Epithelial cell of esophagus (primary cell): ENCODE measurements around the gene TPD52L1.

Source experiments
- DNase-seq: peaks from one replicate; pipeline ENCODE4 v3.0.0; 2010; ENCODE audit warnings: low read depth
- H3K4me3 ChIP-seq: 2 replicates; pipeline ENCODE4 v1.5.1; 2011; ENCODE audit warnings: mild to moderate bottlenecking, low read length, control low read depth
- TF ChIP-seq, protein P1 (sequence below): IDR thresholded peaks from 2 replicates; pipeline ENCODE4 v1.5.1; 2011; ENCODE audit warnings: low read depth, mild to moderate bottlenecking, low read length, control low read depth, inconsistent platforms; ENCODE audit not compliant: insufficient read depth; ENCODE audit errors: missing control alignments

The TPD52L1 gene

DNA sequence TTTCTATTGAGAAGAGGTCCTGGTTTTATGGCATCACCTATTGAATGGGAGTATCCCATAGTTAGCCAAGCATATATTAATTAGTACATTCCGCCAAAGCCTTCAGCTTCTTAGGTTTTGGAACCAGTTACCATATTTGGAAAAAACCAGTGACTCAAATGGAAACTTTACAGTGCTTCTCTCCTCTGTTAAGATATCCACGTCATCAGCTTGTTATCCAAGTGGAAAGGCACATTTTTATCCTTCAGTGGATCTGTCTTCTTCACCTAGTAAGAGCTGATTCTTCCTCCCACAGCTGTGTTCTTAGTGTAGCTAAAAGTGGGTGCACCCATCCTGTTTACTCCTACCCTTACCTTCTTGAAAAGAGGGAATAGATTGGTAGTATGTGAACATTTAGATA lies 34.5 kb downstream of the TPD52L1 start:
- TF ChIP-seq, protein P1, sequence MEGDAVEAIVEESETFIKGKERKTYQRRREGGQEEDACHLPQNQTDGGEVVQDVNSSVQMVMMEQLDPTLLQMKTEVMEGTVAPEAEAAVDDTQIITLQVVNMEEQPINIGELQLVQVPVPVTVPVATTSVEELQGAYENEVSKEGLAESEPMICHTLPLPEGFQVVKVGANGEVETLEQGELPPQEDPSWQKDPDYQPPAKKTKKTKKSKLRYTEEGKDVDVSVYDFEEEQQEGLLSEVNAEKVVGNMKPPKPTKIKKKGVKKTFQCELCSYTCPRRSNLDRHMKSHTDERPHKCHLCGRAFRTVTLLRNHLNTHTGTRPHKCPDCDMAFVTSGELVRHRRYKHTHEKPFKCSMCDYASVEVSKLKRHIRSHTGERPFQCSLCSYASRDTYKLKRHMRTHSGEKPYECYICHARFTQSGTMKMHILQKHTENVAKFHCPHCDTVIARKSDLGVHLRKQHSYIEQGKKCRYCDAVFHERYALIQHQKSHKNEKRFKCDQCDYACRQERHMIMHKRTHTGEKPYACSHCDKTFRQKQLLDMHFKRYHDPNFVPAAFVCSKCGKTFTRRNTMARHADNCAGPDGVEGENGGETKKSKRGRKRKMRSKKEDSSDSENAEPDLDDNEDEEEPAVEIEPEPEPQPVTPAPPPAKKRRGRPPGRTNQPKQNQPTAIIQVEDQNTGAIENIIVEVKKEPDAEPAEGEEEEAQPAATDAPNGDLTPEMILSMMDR = no peak
- no peak for DNase-seq
- no peak overlapping the region for H3K4me3 ChIP-seq

DNA sequence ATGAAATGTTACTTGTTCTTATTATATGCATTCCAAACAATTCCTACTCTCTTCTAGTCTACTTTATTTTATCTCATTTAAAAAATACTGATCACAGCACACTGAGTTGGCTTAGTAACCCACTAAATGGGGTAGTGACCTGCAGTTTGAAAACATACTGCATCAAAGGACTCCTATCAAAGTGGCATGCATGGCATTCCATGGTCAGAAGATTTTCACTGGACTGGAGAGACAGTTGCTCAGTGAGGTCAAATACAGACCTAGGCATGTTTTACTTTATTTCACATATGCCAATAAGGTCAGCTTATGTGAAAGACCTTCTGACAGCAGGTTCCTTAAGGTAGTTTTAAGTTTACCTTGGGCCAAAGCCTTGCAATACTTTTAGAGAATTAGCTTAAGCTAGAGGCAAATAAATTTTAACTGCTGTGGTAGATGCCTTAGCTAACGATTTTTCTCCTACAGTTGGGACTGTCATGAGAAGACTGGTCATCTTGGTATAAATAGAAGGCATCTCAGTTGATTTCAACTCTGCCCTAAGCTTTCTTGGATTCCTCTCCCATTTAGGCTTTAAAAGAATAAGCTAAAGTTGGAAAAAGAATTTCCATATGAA lies 35.1 kb downstream of the TPD52L1 start:
- no peak for DNase-seq
- TF ChIP-seq, protein P1 = no peak
- no peak overlapping the region for H3K4me3 ChIP-seq

DNA sequence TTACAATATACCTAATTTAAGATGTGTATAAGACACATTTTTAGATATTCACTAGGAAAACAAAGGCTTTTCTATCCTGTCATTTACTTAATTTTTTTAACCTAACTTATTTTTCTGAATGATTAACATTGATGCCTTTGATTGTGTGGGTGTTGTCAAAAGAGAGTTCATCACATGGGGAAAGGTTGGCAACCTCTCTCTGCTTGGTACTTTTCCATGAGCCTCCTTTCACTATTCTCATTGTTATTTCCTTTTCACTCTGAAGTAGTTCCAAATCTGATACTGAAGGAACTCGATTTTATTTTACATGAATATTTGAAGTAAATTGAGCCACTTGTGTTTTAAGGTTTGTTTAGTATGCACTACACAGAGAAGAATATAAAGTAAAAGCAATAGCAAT lies 35.9 kb downstream of the TPD52L1 start:
- no peak for DNase-seq
- TF ChIP-seq, protein P1 = no peak
- no peak overlapping the region for H3K4me3 ChIP-seq

DNA sequence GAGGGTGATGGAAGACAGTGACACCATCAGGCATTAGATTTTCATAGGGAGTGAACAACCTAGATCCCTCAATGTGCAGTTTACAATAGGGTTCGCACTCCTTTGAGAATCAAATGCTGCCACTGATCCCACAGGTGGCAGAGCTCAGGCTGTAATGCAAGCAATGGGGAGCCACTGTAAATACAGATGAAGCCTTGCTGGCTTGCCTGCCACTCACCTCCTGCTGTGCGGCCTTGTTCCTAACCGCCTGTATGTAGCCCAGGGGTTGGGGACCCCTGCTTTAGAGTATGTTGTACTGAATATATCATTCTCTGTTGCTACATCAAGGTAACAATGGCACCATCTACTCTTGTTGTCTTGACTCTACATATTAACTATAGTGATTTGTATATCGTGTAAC lies 37.1 kb downstream of the TPD52L1 start:
- H3K4me3 ChIP-seq = no peak overlapping the region
- DNase-seq = no peak
- TF ChIP-seq, protein P1 = no peak

DNA sequence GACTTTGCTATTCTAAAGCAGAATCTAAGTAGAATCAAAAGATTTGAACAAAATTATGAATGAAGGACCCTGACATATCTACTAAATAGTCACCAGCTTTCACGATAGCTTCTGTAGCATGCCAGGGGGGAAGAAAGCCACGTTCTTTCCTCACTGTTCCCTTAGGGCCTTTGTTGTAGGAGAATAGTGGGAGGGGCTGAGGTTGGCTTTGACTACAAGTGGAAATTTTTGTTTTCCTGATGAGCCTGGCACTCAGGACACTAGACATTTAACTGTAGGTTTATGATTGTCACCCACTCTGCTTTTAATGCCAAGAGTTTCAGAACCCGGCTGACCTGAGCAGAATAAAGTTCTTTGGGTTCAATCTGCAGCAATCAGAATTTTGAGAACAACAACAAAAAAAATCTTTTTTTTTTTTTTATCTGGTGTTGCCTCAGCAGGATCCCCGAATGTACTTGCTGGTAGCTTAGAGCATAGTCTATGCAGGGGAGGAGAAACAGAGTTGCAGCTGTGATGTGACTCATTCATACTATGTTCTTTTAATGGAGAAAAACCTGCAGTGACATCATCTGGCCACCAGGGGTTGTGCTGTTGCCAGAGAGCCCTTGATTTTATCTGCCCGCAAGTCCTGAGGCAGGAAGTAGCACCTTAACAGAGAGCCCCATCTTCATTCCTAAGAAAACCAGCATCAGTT lies 38.5 kb downstream of the TPD52L1 start:
- peak; percentile 89 for DNase-seq
- no peak overlapping the region for H3K4me3 ChIP-seq
- TF ChIP-seq, protein P1 = peak; percentile 92

DNA sequence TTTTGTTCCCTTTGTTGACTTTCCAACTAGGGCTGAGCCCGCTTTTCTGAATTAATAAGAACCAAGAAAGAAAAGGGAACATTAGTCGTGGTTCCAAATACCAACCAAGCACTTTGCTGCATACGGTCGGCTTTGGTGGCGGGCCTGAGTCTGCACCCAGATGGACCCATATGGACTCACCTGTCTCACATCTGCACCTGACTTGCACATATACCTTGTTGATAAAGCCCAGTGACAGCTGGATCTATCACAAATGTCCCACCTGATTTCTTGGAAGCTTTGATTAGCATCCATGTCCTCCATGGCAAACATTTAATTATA lies 39.0 kb downstream of the TPD52L1 start:
- TF ChIP-seq, protein P1 = no peak
- no peak for DNase-seq
- no peak overlapping the region for H3K4me3 ChIP-seq

DNA sequence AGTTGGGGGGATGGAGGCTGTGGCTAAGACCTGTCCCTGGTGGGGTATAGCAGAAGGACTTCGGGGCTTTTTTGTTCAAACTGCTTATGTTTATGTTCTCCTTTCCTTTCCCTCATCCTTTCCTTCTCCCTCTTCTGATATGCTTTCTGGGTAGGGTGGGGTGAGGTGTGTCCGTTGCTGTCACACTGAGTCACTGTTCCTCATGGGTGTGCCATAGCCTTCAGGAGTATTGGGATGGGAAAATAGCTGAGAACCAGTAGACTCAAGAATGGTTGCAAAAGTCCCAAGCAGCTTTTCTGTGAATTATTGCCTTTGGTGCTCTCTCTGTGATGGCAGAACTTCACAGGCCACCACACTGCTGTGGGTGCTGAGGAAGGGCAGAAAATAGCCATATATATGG lies 39.6 kb downstream of the TPD52L1 start:
- TF ChIP-seq, protein P1 = no peak
- no peak overlapping the region for H3K4me3 ChIP-seq
- peak; percentile 92 for DNase-seq
